ENCODE measurements around the gene ABTB2.
A peak's percentile ranks its signal among the peaks of the same experiment; 100 is the strongest.

The ABTB2 gene

GRCh38 chr11:34143048-34143447 lies 214.8 kb downstream of the ABTB2 start:
- no peak for DNase-seq

DNA sequence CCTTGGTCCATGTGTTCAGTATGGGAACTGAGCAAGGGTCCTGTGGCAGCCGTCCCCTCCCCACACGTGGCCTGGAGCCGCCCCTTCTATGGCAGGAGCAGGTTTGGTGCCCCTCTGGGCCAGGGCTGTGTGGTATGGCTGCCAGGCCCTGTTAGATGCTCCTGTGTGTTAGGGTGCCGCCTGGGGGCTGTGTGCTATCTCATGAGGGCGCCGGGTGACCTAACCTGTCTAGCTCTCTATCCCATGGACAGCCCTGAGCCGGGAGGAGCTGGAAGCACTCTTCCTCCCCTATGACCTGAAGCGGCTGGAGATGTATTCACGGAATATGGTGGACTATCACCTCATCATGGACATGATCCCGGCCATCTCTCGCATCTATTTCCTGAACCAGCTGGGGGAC lies 217.7 kb downstream of the ABTB2 start:
- DNase-seq: no peak

- DNase-seq: no peak
Observed at GRCh38 chr11:34139346-34139745, 218.5 kb downstream of the ABTB2 start.

DNA sequence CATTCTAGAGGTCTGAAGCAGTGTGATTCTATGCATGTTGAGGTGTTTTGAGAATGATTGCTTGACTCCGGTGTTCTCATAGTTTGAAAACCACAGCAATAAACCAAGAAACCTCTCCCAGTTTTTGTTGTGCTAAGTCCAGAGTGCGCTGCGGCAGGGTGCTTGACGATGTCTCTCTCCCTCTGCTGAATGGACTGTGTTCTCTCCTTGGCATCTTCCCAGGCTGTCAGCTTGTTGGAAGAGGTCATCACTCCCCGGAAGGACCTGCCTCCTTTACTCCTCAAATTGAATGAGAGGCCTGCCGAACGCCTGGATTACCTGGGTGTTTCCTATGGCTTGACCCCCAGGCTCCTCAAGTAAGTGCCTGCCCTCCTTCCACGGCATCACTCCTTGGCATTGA lies 221.4 kb downstream of the ABTB2 start:
- DNase-seq: no peak

DNA sequence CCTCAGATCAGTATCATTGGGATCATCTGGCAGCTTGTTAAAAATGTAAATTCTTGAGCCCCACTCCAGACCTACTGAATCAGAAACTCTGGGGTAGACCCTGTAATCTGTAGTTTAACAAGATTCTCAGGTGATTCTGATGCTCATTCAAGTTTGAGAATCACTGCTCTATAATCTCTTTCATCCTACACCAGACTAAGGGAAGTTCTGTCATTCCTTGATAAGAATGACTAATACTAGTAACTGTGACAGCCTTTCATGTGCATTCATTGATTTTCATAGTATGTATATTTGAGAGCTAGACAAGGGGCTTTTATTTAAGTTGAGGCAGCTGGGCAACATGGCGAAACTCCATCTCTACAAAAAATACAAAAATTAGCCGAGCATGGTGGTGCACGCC lies 222.4 kb downstream of the ABTB2 start:
- DNase-seq: no peak

DNA sequence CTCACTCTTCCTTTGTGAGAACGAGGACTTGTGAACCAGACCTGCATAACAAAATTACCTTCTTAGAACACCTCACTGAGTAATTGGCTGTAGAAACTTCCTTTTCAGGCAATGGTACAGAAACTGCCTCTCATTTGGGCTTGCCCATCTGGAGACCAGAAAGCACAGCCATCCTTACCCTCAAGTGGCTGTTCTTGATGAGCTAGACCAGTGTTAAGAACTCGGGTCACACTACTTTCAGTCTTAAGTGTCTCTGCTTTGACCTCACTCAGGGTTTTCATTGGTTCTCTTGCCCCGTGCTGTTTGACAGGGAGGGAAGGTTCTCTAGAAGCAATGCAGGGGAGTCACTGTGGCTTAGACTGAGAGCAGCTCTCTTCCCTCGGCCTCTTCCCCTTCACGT lies 223.0 kb downstream of the ABTB2 start:
- DNase-seq: no peak

DNA sequence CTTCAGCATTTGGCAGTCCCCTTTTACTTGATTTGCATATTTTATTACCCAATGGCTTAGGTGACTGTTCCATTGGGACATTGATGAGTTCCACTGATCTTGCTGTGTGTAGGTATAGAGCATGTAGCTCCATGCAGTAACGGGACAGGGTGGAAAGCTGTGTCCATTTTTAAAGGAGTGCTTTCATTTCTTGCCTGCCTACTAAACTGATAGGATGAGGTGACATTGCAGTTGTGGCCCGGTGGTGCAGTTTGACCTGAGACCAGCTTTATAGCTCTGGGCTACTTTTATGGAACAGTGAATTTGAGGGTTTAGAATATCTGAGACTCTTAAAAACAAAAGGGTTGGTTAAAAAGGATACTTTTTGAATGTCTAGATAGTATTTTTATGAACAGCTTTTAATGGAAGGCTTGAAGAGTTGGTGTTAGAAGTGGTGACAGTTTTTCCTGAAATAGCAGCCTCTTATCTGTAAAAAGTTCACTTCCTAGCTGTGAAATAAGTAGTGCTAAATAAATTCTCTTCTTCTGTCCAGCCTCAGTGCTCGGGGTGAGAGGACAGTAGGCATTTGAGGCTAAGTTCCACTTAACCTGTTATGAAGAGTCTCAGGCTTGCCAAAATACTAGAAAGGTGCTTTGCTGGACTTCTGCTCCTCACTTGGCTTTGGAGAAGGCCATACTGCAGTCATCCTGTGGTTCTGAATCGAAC lies 225.4 kb downstream of the ABTB2 start:
- no peak for DNase-seq

- no peak for DNase-seq
Observed at GRCh38 chr11:34128824-34129223, 229.0 kb downstream of the ABTB2 start.

- DNase-seq: no peak
Observed at GRCh38 chr11:34126959-34127848, 230.6 kb downstream of the ABTB2 start.

DNA sequence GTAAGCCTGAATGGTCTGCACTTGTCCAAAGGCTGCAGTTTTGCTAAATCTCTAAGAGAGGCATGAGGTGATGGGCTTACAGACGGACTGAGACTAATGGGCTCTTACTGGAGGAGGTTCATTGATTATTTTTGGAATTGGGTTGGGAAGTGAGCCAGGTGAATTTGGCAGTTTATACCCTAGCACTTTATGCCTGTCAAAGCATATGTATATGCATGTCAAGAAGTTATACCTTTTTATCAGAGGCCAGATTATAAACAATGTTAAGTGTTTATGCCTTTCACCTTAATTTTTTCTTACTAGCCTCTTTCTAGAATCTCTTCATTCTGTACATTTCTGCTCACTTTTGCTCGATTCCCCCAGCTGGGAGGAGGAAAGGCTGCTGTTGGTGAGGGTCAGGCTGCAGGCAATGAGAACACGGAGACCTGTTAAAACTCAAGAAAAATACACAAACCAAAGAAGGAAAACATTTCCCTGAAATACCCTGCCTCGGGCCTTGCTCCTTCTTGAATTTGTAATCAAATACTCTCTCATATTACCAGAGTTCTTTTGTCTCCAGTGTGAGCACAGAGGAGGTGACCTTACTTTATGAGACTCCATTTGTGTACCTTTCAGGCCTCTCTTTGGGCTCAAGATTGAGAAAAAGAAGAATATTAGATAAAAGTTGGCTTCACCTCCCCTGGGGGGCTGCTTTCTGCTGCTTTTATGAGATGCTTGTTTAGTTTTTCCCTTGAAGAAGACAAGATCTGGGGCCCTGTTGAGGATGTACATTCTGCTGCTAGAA lies 232.7 kb downstream of the ABTB2 start:
- no peak for DNase-seq

DNA sequence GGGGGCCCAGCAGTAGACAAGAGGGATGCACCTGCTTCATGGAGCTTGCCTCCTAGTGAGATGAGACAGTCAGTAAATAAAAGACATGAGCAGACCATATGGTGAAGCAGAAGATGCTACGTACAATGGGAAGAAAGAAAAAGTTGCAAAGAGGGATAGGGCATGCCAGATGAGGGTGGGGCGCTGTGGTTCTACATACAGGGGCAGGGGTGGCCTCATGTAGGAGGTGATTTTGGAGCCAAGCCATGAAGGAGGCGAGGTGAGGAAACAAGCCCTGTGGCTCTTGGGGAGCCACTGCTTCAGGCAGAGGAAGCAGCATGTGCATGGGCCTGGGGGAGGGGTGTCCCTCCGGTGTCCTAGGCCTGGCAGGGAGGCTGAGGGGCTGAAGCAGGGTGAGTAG lies 237.2 kb downstream of the ABTB2 start:
- no peak for DNase-seq

DNA sequence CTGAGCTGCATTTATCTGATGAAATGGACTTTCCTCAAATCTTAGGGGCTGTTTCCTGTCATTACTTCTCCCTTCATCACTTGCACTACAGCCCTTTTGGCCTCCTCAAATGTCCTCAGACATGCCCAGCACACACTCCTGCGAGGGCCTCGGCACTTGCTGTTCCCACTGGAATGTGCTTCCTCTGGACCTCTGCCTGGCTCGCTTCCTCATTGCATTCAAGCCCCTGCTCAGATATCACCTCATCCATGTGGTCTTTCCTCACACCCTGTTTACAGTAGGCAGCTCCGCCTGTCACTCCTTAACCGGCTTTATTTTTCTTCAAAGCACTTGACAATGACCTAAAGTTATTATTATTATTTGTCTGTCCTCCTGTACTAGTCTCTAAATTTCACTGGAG lies 243.3 kb downstream of the ABTB2 start:
- DNase-seq: no peak

DNA sequence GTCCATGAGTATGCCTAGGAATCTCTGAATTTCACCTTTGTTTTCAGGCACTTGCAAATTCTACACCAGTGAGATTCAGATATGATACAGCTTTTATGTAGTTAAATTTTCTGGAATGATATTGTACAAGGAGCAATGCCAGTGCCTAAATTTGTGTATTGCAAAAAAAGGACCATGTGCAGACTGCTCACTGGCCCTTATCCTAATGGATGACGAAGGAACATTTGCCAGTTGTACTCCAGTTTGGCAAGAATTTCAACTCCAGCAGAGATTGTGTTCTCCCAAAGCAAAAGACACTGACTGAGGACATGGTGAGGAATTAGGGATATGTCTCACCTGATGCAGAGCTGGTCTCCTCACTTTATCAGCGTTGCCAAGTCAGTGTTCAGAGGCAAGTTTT lies 243.8 kb downstream of the ABTB2 start:
- no peak for DNase-seq

- no peak for DNase-seq
Observed at GRCh38 chr11:34111722-34112270, 246.0 kb downstream of the ABTB2 start.

- DNase-seq: no peak
Observed at GRCh38 chr11:34105957-34106504, 251.8 kb downstream of the ABTB2 start.

- DNase-seq: peak; percentile 97
Observed at GRCh38 chr11:34105079-34105956, 252.5 kb downstream of the ABTB2 start, which contains the start of gene NAT10. TSS of gene NAT10 (plus strand) at chr11:34105629. CDS start at chr11:34108226, 2,597 bp downstream.

DNA sequence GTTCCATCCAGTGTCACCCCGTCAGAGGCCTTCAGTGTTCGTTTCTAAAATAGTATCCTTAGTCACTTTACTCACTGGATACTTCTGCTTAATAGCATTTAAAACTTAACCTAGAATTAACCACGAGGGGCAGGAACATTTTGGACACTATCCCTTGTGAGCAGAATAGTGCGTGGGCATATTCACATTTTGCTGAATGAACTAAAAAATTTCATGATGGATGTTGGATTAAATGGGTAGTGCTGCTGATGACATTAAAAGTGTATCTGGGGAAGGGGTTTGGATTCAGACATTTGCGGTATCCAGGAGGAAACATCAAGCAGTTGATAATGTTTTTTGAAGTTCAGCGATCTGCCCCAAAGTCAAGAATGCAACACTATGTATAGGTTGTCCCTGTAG lies 253.1 kb downstream of the ABTB2 start:
- DNase-seq: no peak
